Progenitor cell of endocrine pancreas (in vitro differentiated cells): ENCODE data around the gene HRH3. TPM values are rescaled to one million over a fixed set of nuclear protein-coding genes. Genes with fewer than 3 reads are reported as not detected.

Source experiments
- DNase-seq: peaks from one replicate; pipeline ENCODE4 v3.0.0; 2021; ENCODE audit warnings: low spot score; ENCODE audit not compliant: unreplicated experiment
- H3K27ac Mint-ChIP-seq: 2 replicates; pipeline ENCODE4 v1.8.0; 2021; ENCODE audit warnings: mild to moderate bottlenecking, moderate library complexity, mixed read lengths
- H3K27me3 Mint-ChIP-seq: 2 replicates; pipeline ENCODE4 v1.8.0; 2021; ENCODE audit warnings: mixed read lengths
- H3K36me3 Mint-ChIP-seq: 2 replicates; pipeline ENCODE4 v1.8.0; 2022; ENCODE audit warnings: mixed read lengths; ENCODE audit not compliant: insufficient read depth
- H3K4me1 Mint-ChIP-seq: 2 replicates; pipeline ENCODE4 v1.8.0; 2021; ENCODE audit warnings: low read depth, mixed read lengths
- H3K4me3 Mint-ChIP-seq: 2 replicates; pipeline ENCODE4 v1.8.0; 2021; ENCODE audit warnings: low read depth, mild to moderate bottlenecking, moderate library complexity, mixed read lengths
- H3K9me3 Mint-ChIP-seq: 2 replicates; pipeline ENCODE4 v1.8.0; 2021; ENCODE audit warnings: low read depth, mixed read lengths
- CTCF ChIP-seq: fragments of 200-600 bp; sonication (generic); IDR thresholded peaks from one replicate; pipeline ENCODE4 v1.5.0; 2021; ENCODE audit warnings: antibody characterized with exemption, mild to moderate bottlenecking; ENCODE audit not compliant: unreplicated experiment
- total RNA-seq: library from RNA; stranded (reverse); gene quantifications from 2 replicates; pipeline ENCODE4 v1.2.1, GENCODE V29; 2021

HRH3 gene
- total RNA-seq, 1 donor from 2014 or later = 0.10 TPM

GRCh38 chr20:62226707-62227590 is 6.9 kb upstream of the HRH3 start:
- DNase-seq = no peak
- Mint-ChIP-seq H3K4me1 (no peaks in the 10 kb centered on the region), H3K27me3 (peaks cover 41% of the 10 kb centered on the region), H3K27ac (no peak overlapping the region), H3K36me3 (no peaks in the 10 kb centered on the region), H3K9me3 (no peaks in the 10 kb centered on the region), H3K4me3 (no peak overlapping the region)
- TF ChIP-seq CTCF = no peak

- Mint-ChIP-seq H3K36me3 (no peaks in the 10 kb centered on the region), H3K4me3 (no peak overlapping the region), H3K4me1 (no peaks in the 10 kb centered on the region), H3K9me3 (no peaks in the 10 kb centered on the region), H3K27ac (no peak overlapping the region), H3K27me3 (peaks cover 50% of the 10 kb centered on the region)
- DNase-seq = no peak
- TF ChIP-seq CTCF = no peak
Observed at GRCh38 chr20:62225820-62226635, 6.0 kb upstream of the HRH3 start.

GRCh38 chr20:62225026-62225425 is 4.9 kb upstream of the HRH3 start:
- no peak for DNase-seq
- Mint-ChIP-seq H3K36me3 (no peaks in the 10 kb centered on the region), H3K9me3 (no peaks in the 10 kb centered on the region), H3K4me3 (no peak overlapping the region), H3K27me3 (peaks cover 55% of the 10 kb centered on the region), H3K27ac (no peak overlapping the region), H3K4me1 (no peaks in the 10 kb centered on the region)
- no peak for TF ChIP-seq CTCF

GRCh38 chr20:62224113-62224855 is 4.2 kb upstream of the HRH3 start:
- H3K4me1 Mint-ChIP-seq = no peaks in the 10 kb centered on the region
- no peaks in the 10 kb centered on the region for H3K36me3 Mint-ChIP-seq
- peaks cover 56% of the 10 kb centered on the region for H3K27me3 Mint-ChIP-seq
- no peak for TF ChIP-seq CTCF
- no peaks in the 10 kb centered on the region for H3K9me3 Mint-ChIP-seq
- H3K27ac Mint-ChIP-seq = no peak overlapping the region
- no peak for DNase-seq
- no peak overlapping the region for H3K4me3 Mint-ChIP-seq

- Mint-ChIP-seq H3K27ac (no peak overlapping the region), H3K9me3 (no peaks in the 10 kb centered on the region), H3K4me3 (no peak overlapping the region), H3K4me1 (no peaks in the 10 kb centered on the region), H3K36me3 (no peaks in the 10 kb centered on the region), H3K27me3 (peaks cover 63% of the 10 kb centered on the region)
- TF ChIP-seq CTCF = no peak
- DNase-seq = no peak
Observed at GRCh38 chr20:62223571-62223970, 3.5 kb upstream of the HRH3 start.
